Keratinocyte (primary cell): ENCODE data around the gene DENND5B.
"Not testable (repeated sequence)": the region's sequence is repeated elsewhere in the genome, so short reads cannot be mapped to it uniquely, and the experiment has no call there.

Experiments
- CTCF ChIP-seq, 3 experiments: IDR thresholded peaks in 1 of 3; conservative IDR thresholded peaks in 1 of 3; optimal IDR thresholded peaks in 1 of 3; 2 replicates in 2 of 3; 3 replicates in 1 of 3; pipeline versions ENCODE3 to v1.5.1; 2011; ENCODE audit warnings: low read length in 3 of 3, mild to moderate bottlenecking in 3 of 3, moderate library complexity in 2 of 3, control low read depth in 1 of 3, inconsistent platforms in 1 of 3; ENCODE audit not compliant: insufficient read depth in 2 of 3; ENCODE audit errors: extremely low read depth in 1 of 3
- EZH2 ChIP-seq: IDR thresholded peaks from one replicate; pipeline ENCODE4 v1.6.1; 2012; ENCODE audit warnings: inconsistent platforms, mild to moderate bottlenecking, low read length, moderate library complexity

- not testable (repeated sequence) for TF ChIP-seq CTCF (optimal IDR thresholded peaks at IDR 0.05 in 1 of 3, IDR thresholded peaks at IDR 0.05 in 1 of 3, conservative IDR thresholded peaks at IDR 0.05 in 1 of 3; ENCODE audit: extremely low read depth in 1 of 3, insufficient read depth in 2 of 3, low read length in 3 of 3); EZH2
Measured at GRCh38 chr12:31608299-31608698, 17.4 kb upstream of the DENND5B start.
